Measurements from ENCODE around the gene DUSP2. TPM values are rescaled to one million over a fixed set of nuclear protein-coding genes. Genes with fewer than 3 reads are reported as not detected.

DUSP2 gene
- total and polyA plus RNA-seq, 8 donors: 0.32 to 3.1 (median 1.3) TPM

GRCh38 chr2:96180002-96180401 lies 34.8 kb upstream of the DUSP2 start:
- DNase-seq (no peak), ATAC-seq (no peak), FAIRE-seq (no peak)
- TF ChIP-seq CTCF (IDR thresholded peaks at IDR 0.05): no peak
- Histone ChIP-seq H3K27me3 (no peaks in the 10 kb centered on the region), H3K4me1 (no peaks in the 10 kb centered on the region), H3K4me3 (no peak overlapping the region), H3K36me3 (peaks cover 0 to 8% (median 4%) of the 10 kb centered on the region in 3 donors), H3K9me3 (no peaks in the 10 kb centered on the region), H3K27ac (no peak overlapping the region)
- intact Hi-C loops (cut with DNase I): no loop called here
- WGBS, 2 donors: 91 to 96% methylated on average over 1 of the region's 1 CpG

DNA sequence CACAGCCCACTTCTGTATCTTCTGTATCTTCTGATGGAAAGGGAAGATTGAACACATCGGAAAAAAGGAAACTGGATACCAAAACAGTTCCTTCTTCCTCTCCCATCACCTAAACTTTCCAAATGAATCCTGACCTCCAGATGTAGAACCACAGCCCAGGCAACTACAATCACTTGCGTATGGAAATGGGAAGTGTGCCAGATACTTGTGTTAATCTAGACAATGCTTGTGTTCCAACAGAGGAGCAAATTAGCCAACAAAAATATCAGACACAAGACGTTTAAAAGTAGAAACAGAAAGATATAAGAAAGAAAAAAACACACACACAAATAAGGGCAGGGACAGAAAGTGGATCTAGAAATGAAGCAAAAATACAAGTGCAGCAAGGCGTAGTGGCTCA lies 31.4 kb upstream of the DUSP2 start:
- H3K27me3 ChIP-seq: no peaks in the 10 kb centered on the region
- TF ChIP-seq CTCF (IDR thresholded peaks at IDR 0.05): no peak
- intact Hi-C loops (cut with DNase I): no loop called here
- H3K36me3 ChIP-seq: no peaks in the 10 kb centered on the region
- FAIRE-seq: no peak
- H3K4me1 ChIP-seq: no peaks in the 10 kb centered on the region
- no peaks in the 10 kb centered on the region for H3K9me3 ChIP-seq
- no peak overlapping the region for H3K27ac ChIP-seq
- H3K4me3 ChIP-seq: no peak overlapping the region
- 53 to 55% methylated on average over 4 of the region's 4 CpGs for WGBS, 2 donors
- DNase-seq: no peak
- ATAC-seq: no peak

DNA sequence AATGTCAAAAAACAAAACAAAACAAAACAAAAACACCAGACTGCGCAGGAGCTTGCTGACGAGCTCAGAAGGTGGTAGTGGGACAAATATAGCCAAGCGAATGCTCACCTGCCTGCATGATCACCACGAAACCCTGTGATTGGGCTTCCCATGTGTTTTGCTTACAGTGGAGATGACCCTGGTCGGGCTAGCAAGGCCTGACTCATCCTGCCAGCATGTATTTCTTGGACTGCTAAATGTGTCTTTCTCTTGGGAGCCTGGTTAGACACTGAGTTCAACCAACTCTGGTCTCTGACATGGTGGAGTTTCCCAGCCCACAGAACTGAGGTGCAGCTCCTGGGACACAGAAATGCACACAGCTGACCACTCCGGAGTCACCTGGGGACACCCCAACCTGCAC lies 30.7 kb upstream of the DUSP2 start:
- 76 to 82% methylated on average over 6 of the region's 6 CpGs for WGBS, 2 donors
- H3K27me3 ChIP-seq: no peaks in the 10 kb centered on the region
- intact Hi-C loops (cut with DNase I): no loop called here
- H3K9me3 ChIP-seq: no peaks in the 10 kb centered on the region
- DNase-seq (no peak), FAIRE-seq (no peak), ATAC-seq (no peak)
- no peak overlapping the region for H3K4me3 ChIP-seq
- no peaks in the 10 kb centered on the region for H3K36me3 ChIP-seq
- no peak overlapping the region for H3K27ac ChIP-seq
- H3K4me1 ChIP-seq: no peaks in the 10 kb centered on the region
- no peak for TF ChIP-seq CTCF (IDR thresholded peaks at IDR 0.05)

DNA sequence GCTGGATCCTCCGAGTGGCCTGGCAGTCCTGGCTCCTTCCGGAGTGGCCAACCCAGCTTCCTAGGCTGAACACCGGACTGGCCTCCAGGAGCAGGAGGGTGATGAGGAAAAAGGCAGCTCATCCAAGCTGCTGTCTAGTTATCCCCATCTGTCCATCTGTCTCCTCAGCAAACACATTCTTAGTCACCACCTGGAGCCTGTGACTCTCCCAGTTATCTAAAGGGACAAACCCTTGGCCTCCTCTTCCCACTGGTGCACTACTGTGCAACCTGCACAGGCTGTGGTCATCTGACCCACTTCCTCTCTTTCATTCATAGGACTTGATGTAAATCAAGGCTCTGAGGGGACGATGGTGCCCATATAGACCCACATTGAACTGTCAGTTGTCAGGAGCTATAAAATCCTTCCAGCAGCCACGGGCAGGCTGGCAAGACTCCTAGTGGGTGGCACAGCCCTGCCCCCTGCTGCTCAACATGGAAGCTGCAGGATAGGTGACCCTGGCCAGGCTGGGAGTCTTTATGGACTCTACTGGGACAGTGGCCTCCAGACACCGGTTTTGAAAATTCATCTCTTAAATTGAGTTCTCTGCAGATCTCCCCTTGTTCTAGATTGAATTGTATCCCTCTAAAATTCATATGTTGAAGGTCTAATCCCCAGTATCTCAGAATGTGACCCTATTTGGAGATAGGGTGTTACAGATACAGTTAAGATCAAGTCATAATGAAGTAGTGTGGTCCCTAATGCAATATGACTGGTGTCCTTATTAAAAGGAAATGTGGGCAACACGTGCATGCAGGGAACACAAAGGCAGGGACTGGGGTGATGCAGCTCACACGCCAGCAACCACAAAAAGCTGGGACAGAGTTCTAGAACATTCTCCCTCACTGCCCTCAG lies 29.3 kb upstream of the DUSP2 start:
- H3K27me3 ChIP-seq: no peaks in the 10 kb centered on the region
- no peaks in the 10 kb centered on the region for H3K4me1 ChIP-seq
- H3K36me3 ChIP-seq: no peaks in the 10 kb centered on the region
- peak; percentile 83 to 96 (median 88) for TF ChIP-seq CTCF (IDR thresholded peaks at IDR 0.05)
- H3K4me3 ChIP-seq: no peak overlapping the region
- H3K27ac ChIP-seq: no peak overlapping the region
- H3K9me3 ChIP-seq: no peaks in the 10 kb centered on the region
- 47 to 50% methylated on average over 8 of the region's 8 CpGs for WGBS, 2 donors
- DNase-seq (peak; percentile 58 to 90 (median 82)), ATAC-seq (peak; percentile 95 to 100 (median 98)), FAIRE-seq (no peak)
- intact Hi-C loops (cut with DNase I): no loop called here

DNA sequence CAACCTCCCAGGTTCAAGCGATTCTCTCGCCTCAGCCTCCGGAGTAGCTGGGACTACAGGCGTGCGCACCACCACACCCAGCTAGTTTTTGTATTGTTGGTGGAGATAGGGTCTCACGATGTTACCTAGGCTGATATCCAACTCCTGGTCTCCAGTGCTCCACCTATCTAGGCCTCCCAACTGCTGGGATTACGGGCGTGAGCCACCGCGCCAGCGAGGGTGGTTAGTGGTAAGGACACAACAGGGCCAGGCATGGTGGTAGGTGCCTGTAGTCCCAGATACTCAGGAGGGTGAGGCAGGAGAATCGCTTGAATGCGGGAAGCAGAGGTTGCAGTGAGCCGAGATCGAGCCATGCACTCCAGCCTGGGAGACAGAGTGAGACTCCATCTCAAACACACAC lies 26.6 kb upstream of the DUSP2 start:
- H3K27ac ChIP-seq: no peak overlapping the region
- no peaks in the 10 kb centered on the region for H3K4me1 ChIP-seq
- no peaks in the 10 kb centered on the region for H3K36me3 ChIP-seq
- TF ChIP-seq CTCF (IDR thresholded peaks at IDR 0.05): no peak
- intact Hi-C loops (cut with DNase I): no loop called here
- 89 to 93% methylated on average over 15 of the region's 15 CpGs for WGBS, 2 donors
- no peaks in the 10 kb centered on the region for H3K9me3 ChIP-seq
- no peak overlapping the region for H3K4me3 ChIP-seq
- FAIRE-seq: no peak
- H3K27me3 ChIP-seq: no peaks in the 10 kb centered on the region
- DNase-seq: no peak
- no peak for ATAC-seq

Data from pancreas (tissue), 10 donors.